NCI-H2107 treated with DMSO at 0.1 percent for 48 hours (cell line): ENCODE measurements around the gene PGLYRP1.

ENCODE experiments used
- DNase-seq: peaks from one replicate; lab custom pipeline; 2025; ENCODE audit not compliant: unreplicated experiment; lab: John Stamatoyannopoulos, UW

Gene PGLYRP1

GRCh38 chr19:46006411-46006810, 16.4 kb downstream of the PGLYRP1 start:
- DNase-seq = no peak

GRCh38 chr19:46002678-46003275, 20.1 kb downstream of the PGLYRP1 start:
- no peak for DNase-seq

GRCh38 chr19:46000491-46001246, 22.2 kb downstream of the PGLYRP1 start:
- peak; percentile 16 for DNase-seq

GRCh38 chr19:45999653-46000121, 23.2 kb downstream of the PGLYRP1 start:
- no peak for DNase-seq

GRCh38 chr19:45998834-45999233, 24.0 kb downstream of the PGLYRP1 start:
- no peak for DNase-seq

- no peak for DNase-seq
These were observed 25.9 kb downstream of the PGLYRP1 start for GRCh38 chr19:45996933-45997332.

GRCh38 chr19:45995715-45996385, 27.0 kb downstream of the PGLYRP1 start:
- no peak for DNase-seq

- DNase-seq = peak; percentile 99
These were observed 27.7 kb downstream of the PGLYRP1 start, which contains the start of gene CCDC61 for GRCh38 chr19:45994998-45995714. CCDC61 (plus strand) TSS chr19:45995467; CDS start chr19:46003019, 7,552 bp downstream.

- no peak for DNase-seq
These were observed 28.3 kb downstream of the PGLYRP1 start for GRCh38 chr19:45994456-45994997.

- DNase-seq = no peak
These were observed 32.6 kb downstream of the PGLYRP1 start for GRCh38 chr19:45990113-45990728.

GRCh38 chr19:45985321-45985720, 37.5 kb downstream of the PGLYRP1 start:
- DNase-seq = no peak

- no peak for DNase-seq
These were observed 41.5 kb downstream of the PGLYRP1 start for GRCh38 chr19:45981350-45981749.

- DNase-seq = no peak
These were observed 44.7 kb downstream of the PGLYRP1 start for GRCh38 chr19:45978156-45978555.

GRCh38 chr19:45976178-45976577, 46.7 kb downstream of the PGLYRP1 start:
- no peak for DNase-seq

- no peak for DNase-seq
These were observed 47.4 kb downstream of the PGLYRP1 start for GRCh38 chr19:45975306-45976070.

GRCh38 chr19:45973553-45974338, 49.1 kb downstream of the PGLYRP1 start, which contains the start of gene NOVA2:
NOVA2 (minus strand) TSS chr19:45973865; CDS start chr19:45973351, 514 bp downstream.
- DNase-seq = peak; percentile 24

GRCh38 chr19:45972947-45973540, 49.8 kb downstream of the PGLYRP1 start:
- no peak for DNase-seq
